ENCODE results near the gene SORCS2. TPM values are rescaled to one million over a fixed set of nuclear protein-coding genes. Genes with fewer than 3 reads are reported as not detected.
A peak's percentile ranks its signal among the peaks of the same experiment; 100 is the strongest.

SORCS2 gene
- total RNA-seq, 1 donor from 2014 or later, result 13.8 TPM

DNA sequence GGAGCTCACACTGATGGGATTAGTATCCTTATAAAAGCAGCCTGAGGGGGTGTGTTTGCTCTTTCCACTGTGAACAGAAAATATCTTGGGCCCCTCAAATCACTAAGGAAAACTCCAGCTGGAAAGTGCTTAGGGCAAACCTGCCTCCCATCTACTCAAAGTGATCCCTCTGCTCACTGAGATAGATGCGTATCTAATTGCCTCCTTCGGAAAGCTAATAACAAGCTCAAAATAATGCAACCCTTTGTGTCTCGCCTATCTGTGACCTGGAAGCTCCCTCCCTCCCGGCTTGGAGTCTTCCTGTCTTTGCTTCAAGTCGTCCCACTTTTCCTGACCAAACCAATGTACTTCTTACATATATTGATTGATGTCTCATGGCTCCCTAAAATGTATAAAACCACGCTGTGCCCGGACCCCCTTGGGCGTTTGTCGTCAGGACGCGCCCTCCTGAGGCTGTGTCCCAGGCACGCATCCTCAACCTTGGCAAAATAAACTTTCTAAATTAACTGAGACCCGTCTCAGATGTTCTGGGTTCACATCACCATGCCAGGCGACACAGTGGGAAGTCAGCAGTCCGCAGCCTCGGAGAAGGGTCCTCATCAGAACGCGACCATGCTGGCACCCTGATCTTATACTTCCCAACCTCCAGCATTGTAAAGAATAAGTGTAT is 34.1 kb upstream of the SORCS2 start:
- no peak overlapping the region for H3K4me3 Mint-ChIP-seq (ENCODE audit: unreplicated experiment)
- no peak overlapping the region for H3K4me3 ChIP-seq (ENCODE audit: insufficient read depth, low read depth, low read length)
- TF ChIP-seq, protein P1, sequence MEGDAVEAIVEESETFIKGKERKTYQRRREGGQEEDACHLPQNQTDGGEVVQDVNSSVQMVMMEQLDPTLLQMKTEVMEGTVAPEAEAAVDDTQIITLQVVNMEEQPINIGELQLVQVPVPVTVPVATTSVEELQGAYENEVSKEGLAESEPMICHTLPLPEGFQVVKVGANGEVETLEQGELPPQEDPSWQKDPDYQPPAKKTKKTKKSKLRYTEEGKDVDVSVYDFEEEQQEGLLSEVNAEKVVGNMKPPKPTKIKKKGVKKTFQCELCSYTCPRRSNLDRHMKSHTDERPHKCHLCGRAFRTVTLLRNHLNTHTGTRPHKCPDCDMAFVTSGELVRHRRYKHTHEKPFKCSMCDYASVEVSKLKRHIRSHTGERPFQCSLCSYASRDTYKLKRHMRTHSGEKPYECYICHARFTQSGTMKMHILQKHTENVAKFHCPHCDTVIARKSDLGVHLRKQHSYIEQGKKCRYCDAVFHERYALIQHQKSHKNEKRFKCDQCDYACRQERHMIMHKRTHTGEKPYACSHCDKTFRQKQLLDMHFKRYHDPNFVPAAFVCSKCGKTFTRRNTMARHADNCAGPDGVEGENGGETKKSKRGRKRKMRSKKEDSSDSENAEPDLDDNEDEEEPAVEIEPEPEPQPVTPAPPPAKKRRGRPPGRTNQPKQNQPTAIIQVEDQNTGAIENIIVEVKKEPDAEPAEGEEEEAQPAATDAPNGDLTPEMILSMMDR (IDR thresholded peaks at IDR 0.05; ENCODE audit: insufficient read depth, low read depth, low read length), result no peak
- peaks cover 57% of the 10 kb centered on the region for H3K27me3 Mint-ChIP-seq (ENCODE audit: low read depth, unreplicated experiment)
- peaks cover 5% of the 10 kb centered on the region for H3K9me3 Mint-ChIP-seq (ENCODE audit: unreplicated experiment)
- no peak overlapping the region for H3K9ac ChIP-seq (ENCODE audit: low read length)
- H3K27ac Mint-ChIP-seq (ENCODE audit: unreplicated experiment), result no peak overlapping the region
- H3K36me3 Mint-ChIP-seq (ENCODE audit: low read depth, unreplicated experiment), result peaks cover 3% of the 10 kb centered on the region
- peaks cover 14% of the 10 kb centered on the region for H3K4me1 ChIP-seq (ENCODE audit: insufficient read depth, low read length)
- H2AFZ ChIP-seq (ENCODE audit: low read depth, low read length), result no peak overlapping the region
- H3K9me3 ChIP-seq (ENCODE audit: insufficient read depth, low read depth, low read length), result no peaks in the 10 kb centered on the region
- no peak overlapping the region for H3K4me2 ChIP-seq (ENCODE audit: low read length)
- peaks cover 11% of the 10 kb centered on the region for H3K27me3 ChIP-seq (ENCODE audit: insufficient read depth, low read length)
- FAIRE-seq (no peak), DNase-seq (ENCODE audit: low read depth) (no peak)
- no peaks in the 10 kb centered on the region for H3K36me3 ChIP-seq (ENCODE audit: insufficient read depth, low read length)
- H3K27ac ChIP-seq (ENCODE audit: low read depth, low read length), result no peak overlapping the region
- H3K79me2 ChIP-seq (ENCODE audit: insufficient read depth, low read length), result no peaks in the 10 kb centered on the region
- peaks cover 31% of the 10 kb centered on the region for H3K4me1 Mint-ChIP-seq (ENCODE audit: low read depth, unreplicated experiment)
- H4K20me1 ChIP-seq (ENCODE audit: insufficient read depth, low read length), result no peaks in the 10 kb centered on the region

DNA sequence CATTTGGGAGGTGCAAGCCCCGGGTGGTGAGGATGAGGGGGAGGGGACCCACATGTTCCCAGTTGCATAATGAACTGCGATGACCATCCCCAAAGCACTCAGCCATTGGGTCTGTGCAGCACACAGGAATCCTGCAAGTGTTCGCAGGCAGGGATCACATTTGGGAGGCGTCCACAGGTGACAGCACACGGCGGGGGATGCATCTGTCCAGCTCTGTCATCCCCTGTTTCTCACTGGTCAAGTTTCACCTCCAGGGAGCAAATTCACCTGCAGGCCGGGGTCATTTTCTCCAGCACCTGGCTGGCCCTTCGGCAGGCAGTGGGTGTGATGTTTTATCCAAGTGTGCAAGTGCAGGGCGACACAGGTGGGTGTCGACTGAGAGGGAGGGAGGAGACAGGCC is 33.3 kb upstream of the SORCS2 start:
- Mint-ChIP-seq H3K36me3 (ENCODE audit: low read depth, unreplicated experiment) (peaks cover 3% of the 10 kb centered on the region), H3K27me3 (ENCODE audit: low read depth, unreplicated experiment) (peaks cover 53% of the 10 kb centered on the region), H3K27ac (ENCODE audit: unreplicated experiment) (peak overlapping the region; percentile 20), H3K9me3 (ENCODE audit: unreplicated experiment) (peaks cover 5% of the 10 kb centered on the region), H3K4me1 (ENCODE audit: low read depth, unreplicated experiment) (peaks cover 31% of the 10 kb centered on the region), H3K4me3 (ENCODE audit: unreplicated experiment) (no peak overlapping the region)
- no peaks in the 10 kb centered on the region for H3K9me3 ChIP-seq (ENCODE audit: insufficient read depth, low read depth, low read length)
- peaks cover 6% of the 10 kb centered on the region for H3K27me3 ChIP-seq (ENCODE audit: insufficient read depth, low read length)
- FAIRE-seq (no peak), DNase-seq (ENCODE audit: low read depth) (no peak)
- TF ChIP-seq, protein P1 (IDR thresholded peaks at IDR 0.05; ENCODE audit: insufficient read depth, low read depth, low read length), result no peak
- no peak for TF ChIP-seq EZH2 (IDR thresholded peaks at IDR 0.05; ENCODE audit: insufficient read depth, low read length)
- no peak overlapping the region for H3K27ac ChIP-seq (ENCODE audit: low read depth, low read length)
- H3K9ac ChIP-seq (ENCODE audit: low read length), result no peak overlapping the region
- no peaks in the 10 kb centered on the region for H3K79me2 ChIP-seq (ENCODE audit: insufficient read depth, low read length)
- no peaks in the 10 kb centered on the region for H3K36me3 ChIP-seq (ENCODE audit: insufficient read depth, low read length)
- no peak overlapping the region for H3K4me2 ChIP-seq (ENCODE audit: low read length)
- H4K20me1 ChIP-seq (ENCODE audit: insufficient read depth, low read length), result no peaks in the 10 kb centered on the region
- no peak overlapping the region for H2AFZ ChIP-seq (ENCODE audit: low read depth, low read length)
- H3K4me1 ChIP-seq (ENCODE audit: insufficient read depth, low read length), result peaks cover 14% of the 10 kb centered on the region
- H3K4me3 ChIP-seq (ENCODE audit: insufficient read depth, low read depth, low read length), result no peak overlapping the region

DNA sequence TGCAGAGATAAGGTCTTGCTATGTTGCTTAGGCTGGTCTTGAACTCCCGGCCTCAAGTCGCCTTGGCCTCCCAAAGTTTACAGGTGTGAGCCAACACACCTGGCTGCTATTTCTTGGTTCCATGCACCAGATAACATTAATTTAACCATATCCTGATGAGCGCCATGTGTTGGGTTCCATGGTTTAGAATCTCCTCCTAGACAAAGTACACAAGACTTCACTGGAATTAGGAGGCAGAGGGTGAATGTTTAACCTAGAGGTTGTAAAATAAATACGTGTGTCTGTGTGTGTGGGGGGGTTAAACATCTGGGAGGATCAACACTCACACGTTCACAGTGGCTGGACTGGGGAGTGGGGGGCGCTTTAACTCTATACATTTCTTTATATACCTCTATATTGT is 32.4 kb upstream of the SORCS2 start:
- Mint-ChIP-seq H3K36me3 (ENCODE audit: low read depth, unreplicated experiment) (peaks cover 3% of the 10 kb centered on the region), H3K4me3 (ENCODE audit: unreplicated experiment) (no peak overlapping the region), H3K4me1 (ENCODE audit: low read depth, unreplicated experiment) (peaks cover 31% of the 10 kb centered on the region), H3K27ac (ENCODE audit: unreplicated experiment) (no peak overlapping the region), H3K9me3 (ENCODE audit: unreplicated experiment) (peaks cover 5% of the 10 kb centered on the region), H3K27me3 (ENCODE audit: low read depth, unreplicated experiment) (peaks cover 54% of the 10 kb centered on the region)
- TF ChIP-seq, protein P1 (IDR thresholded peaks at IDR 0.05; ENCODE audit: insufficient read depth, low read depth, low read length), result no peak
- TF ChIP-seq EZH2 (IDR thresholded peaks at IDR 0.05; ENCODE audit: insufficient read depth, low read length), result no peak
- no peak for FAIRE-seq
- no peak overlapping the region for H3K27ac ChIP-seq (ENCODE audit: low read depth, low read length)
- H3K79me2 ChIP-seq (ENCODE audit: insufficient read depth, low read length), result no peaks in the 10 kb centered on the region
- peaks cover 6% of the 10 kb centered on the region for H3K27me3 ChIP-seq (ENCODE audit: insufficient read depth, low read length)
- no peaks in the 10 kb centered on the region for H3K36me3 ChIP-seq (ENCODE audit: insufficient read depth, low read length)
- H3K9ac ChIP-seq (ENCODE audit: low read length), result no peak overlapping the region
- peaks cover 14% of the 10 kb centered on the region for H3K4me1 ChIP-seq (ENCODE audit: insufficient read depth, low read length)
- DNase-seq (ENCODE audit: low read depth), result no peak
- no peak overlapping the region for H2AFZ ChIP-seq (ENCODE audit: low read depth, low read length)
- no peak overlapping the region for H3K4me2 ChIP-seq (ENCODE audit: low read length)
- H4K20me1 ChIP-seq (ENCODE audit: insufficient read depth, low read length), result no peaks in the 10 kb centered on the region
- H3K4me3 ChIP-seq (ENCODE audit: insufficient read depth, low read depth, low read length), result no peak overlapping the region
- no peaks in the 10 kb centered on the region for H3K9me3 ChIP-seq (ENCODE audit: insufficient read depth, low read depth, low read length)

Measured in astrocyte (in vitro differentiated cells and primary cell).